Fibroblast of lung (primary cell): Measurements from ENCODE around the gene PIN1.

Source experiments
- EZH2 ChIP-seq: IDR thresholded peaks from 2 replicates; pipeline ENCODE4 v1.5.1; 2012; ENCODE audit warnings: low read length, control low read depth, mild to moderate bottlenecking; ENCODE audit errors: missing control alignments
- TF ChIP-seq, protein P1 (sequence below), 2 donors: IDR thresholded peaks in 1 of 2; conservative IDR thresholded peaks in 1 of 2; 1 replicate in 1 of 2; 2 replicates in 1 of 2; pipeline ENCODE4 v1.5.1; 2011 to 2012; ENCODE audit warnings: low read length in 2 of 2, control low read depth in 1 of 2, inconsistent platforms in 1 of 2, low read depth in 1 of 2, mild to moderate bottlenecking in 1 of 2

DNA sequence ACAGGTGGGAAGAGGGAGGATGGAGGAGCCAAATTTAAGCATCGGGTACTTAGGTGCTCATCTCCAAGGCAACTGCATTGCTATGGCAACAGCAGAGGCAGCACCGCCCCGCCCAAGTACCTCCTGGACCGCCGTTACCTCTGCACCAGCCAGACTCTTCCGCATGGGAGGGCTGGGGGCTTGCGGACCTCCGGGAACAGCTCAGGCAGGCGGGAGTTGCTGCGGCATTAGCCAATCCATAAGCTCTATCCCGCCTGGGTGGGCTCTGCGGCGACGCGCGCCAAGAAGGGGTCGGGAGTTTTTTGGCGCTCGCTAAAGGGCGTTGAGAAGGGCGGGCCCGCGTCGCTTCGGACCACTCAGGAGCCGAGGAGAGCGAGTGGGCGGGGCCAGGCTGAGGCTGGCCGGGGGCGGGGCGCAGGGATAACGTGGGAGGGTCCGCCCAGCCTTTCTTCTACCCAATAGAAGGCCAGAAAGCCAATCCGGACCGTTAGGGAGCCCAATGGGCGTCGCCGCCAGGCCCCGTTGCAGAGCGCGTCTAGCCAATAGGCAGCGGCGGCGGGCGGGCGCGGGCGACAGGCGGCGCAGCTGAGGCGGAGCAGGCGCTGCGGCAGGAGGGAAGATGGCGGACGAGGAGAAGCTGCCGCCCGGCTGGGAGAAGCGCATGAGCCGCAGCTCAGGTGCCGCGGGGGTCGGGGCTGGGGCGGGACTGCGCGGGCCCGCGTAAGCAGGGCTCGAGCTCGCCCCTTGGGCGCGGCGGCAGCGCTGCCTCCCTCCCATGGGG, at the start of gene PIN1:
- TF ChIP-seq, protein P1, sequence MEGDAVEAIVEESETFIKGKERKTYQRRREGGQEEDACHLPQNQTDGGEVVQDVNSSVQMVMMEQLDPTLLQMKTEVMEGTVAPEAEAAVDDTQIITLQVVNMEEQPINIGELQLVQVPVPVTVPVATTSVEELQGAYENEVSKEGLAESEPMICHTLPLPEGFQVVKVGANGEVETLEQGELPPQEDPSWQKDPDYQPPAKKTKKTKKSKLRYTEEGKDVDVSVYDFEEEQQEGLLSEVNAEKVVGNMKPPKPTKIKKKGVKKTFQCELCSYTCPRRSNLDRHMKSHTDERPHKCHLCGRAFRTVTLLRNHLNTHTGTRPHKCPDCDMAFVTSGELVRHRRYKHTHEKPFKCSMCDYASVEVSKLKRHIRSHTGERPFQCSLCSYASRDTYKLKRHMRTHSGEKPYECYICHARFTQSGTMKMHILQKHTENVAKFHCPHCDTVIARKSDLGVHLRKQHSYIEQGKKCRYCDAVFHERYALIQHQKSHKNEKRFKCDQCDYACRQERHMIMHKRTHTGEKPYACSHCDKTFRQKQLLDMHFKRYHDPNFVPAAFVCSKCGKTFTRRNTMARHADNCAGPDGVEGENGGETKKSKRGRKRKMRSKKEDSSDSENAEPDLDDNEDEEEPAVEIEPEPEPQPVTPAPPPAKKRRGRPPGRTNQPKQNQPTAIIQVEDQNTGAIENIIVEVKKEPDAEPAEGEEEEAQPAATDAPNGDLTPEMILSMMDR (conservative IDR thresholded peaks at IDR 0.05 in 1 of 2, IDR thresholded peaks at IDR 0.05 in 1 of 2; ENCODE audit: low read depth in 1 of 2, low read length in 2 of 2) = peak; percentile 36 to 39
- TF ChIP-seq EZH2 = no peak
